Esophagus squamous epithelium (tissue), 5 donors: ENCODE results near the gene ACBD7. TPM values are rescaled to one million over a fixed set of nuclear protein-coding genes. Genes with fewer than 3 reads are reported as not detected.

ENCODE experiments used
- DNase-seq: peaks from one replicate; lab custom pipeline; 2025; lab: John Stamatoyannopoulos, UW
- H3K27ac ChIP-seq, 4 donors: fragments of 200-600 bp; sonication (generic); one replicate each; pipeline ENCODE4 v1.5.1; 2016 to 2019; ENCODE audit warnings: mild to moderate bottlenecking in 1 of 4
- H3K27me3 ChIP-seq, 4 donors: fragments of 200-600 bp; sonication (generic); 1 replicate in 3 of 4; 2 replicates in 1 of 4; pipeline versions ENCODE4 v1.5.1 to v1.6.0; 2017 to 2021; ENCODE audit warnings: antibody characterized with exemption in 1 of 4
- H3K36me3 ChIP-seq, 3 donors: fragments of 200-600 bp; sonication (generic); one replicate each; pipeline ENCODE4 v1.5.1; 2016 to 2019
- H3K4me1 ChIP-seq, 3 donors: fragments of 200-600 bp; sonication (generic); one replicate each; pipeline ENCODE4 v1.5.1; 2017 to 2019
- H3K4me3 ChIP-seq, 4 donors: fragments of 200-600 bp; sonication (generic); 1 replicate in 3 of 4; 2 replicates in 1 of 4; pipeline ENCODE4 v1.5.1; 2016 to 2019; ENCODE audit warnings: mild to moderate bottlenecking in 2 of 4, moderate library complexity in 1 of 4
- H3K9me3 ChIP-seq, 3 donors: fragments of 200-600 bp; sonication (generic); one replicate each; pipeline ENCODE4 v1.5.1; 2016 to 2019
- CTCF ChIP-seq, 6 experiments: fragments of 450-650 bp in 4 of 6; fragments of 200-600 bp in 2 of 6; sonication (generic) in 2 of 6; IDR thresholded peaks; one replicate each; pipeline ENCODE4 v1.5.1; 2016 to 2019; ENCODE audit warnings: antibody characterized with exemption in 6 of 6, mild to moderate bottlenecking in 4 of 6, moderate library complexity in 4 of 6
- POLR2A ChIP-seq, 4 donors: fragments of 450-650 bp; IDR thresholded peaks; one replicate each; pipeline ENCODE4 v1.6.1; 2017; ENCODE audit warnings: antibody characterized with exemption in 4 of 4, mild to moderate bottlenecking in 4 of 4, moderate library complexity in 3 of 4
- WGBS, 2 donors: methylation state at CpG; one replicate each; pipeline ENCODE4 v1.1.5; 2018; 5-methylcytosine and 5-hydroxymethylcytosine counted together
- intact Hi-C: fragments of 100-400 bp; cut with DNase I; formaldehyde crosslinking; loops from one replicate; pipeline ENCODE4 v1.15.0; 2022
- total RNA-seq, 4 donors: library from RNA; depleted of rRNA; stranded (reverse); fragments of >200 nt; gene quantifications; one replicate each; pipeline ENCODE4 v1.1.0, GENCODE V29; 2016
- donor health status: DM: yes; HTN: yes; CAD: no.

Gene ACBD7
- total RNA-seq, 4 donors from 2014 or later = 0.31 to 0.91 (median 0.76) TPM; not detected in 1

- TF ChIP-seq CTCF (IDR thresholded peaks at IDR 0.05) (no peak), POLR2A (IDR thresholded peaks at IDR 0.05) (no peak)
- intact Hi-C loops = no loop called here
- WGBS, 2 donors = 75 to 92% methylated on average over 3 of the region's 3 CpGs
- H3K9me3 ChIP-seq = no peaks in the 10 kb centered on the region
- no peak overlapping the region for H3K4me3 ChIP-seq
- H3K27me3 ChIP-seq = no peaks in the 10 kb centered on the region
- peaks cover 0 to 71% (median under 1%) of the 10 kb centered on the region in 3 donors for H3K36me3 ChIP-seq
- no peak overlapping the region for H3K27ac ChIP-seq
- peaks cover 0 to 9% (median 0%) of the 10 kb centered on the region in 3 donors for H3K4me1 ChIP-seq
- no peak for DNase-seq
Measured at GRCh38 chr10:15124908-15125307, 36.3 kb upstream of the ACBD7 start.

GRCh38 chr10:15124190-15124589 lies 35.6 kb upstream of the ACBD7 start:
- no peak for TF ChIP-seq POLR2A (IDR thresholded peaks at IDR 0.05)
- TF ChIP-seq CTCF (IDR thresholded peaks at IDR 0.05) = no peak
- peaks cover 0 to 9% (median 0%) of the 10 kb centered on the region in 3 donors for H3K4me1 ChIP-seq
- H3K27ac ChIP-seq = no peak overlapping the region
- intact Hi-C loops = no loop called here
- no peaks in the 10 kb centered on the region for H3K27me3 ChIP-seq
- no peaks in the 10 kb centered on the region for H3K9me3 ChIP-seq
- H3K4me3 ChIP-seq = no peak overlapping the region
- WGBS, 2 donors = 92 to 94% methylated on average over 9 of the region's 9 CpGs
- no peak for DNase-seq
- H3K36me3 ChIP-seq = peaks cover 0 to 71% (median 3%) of the 10 kb centered on the region in 3 donors

GRCh38 chr10:15123749-15124184 lies 35.2 kb upstream of the ACBD7 start:
- WGBS, 2 donors = 30 to 44% methylated on average over 3 of the region's 3 CpGs
- intact Hi-C loops = no loop called here
- no peak overlapping the region for H3K27ac ChIP-seq

GRCh38 chr10:15122477-15123030 lies 34.0 kb upstream of the ACBD7 start:
- no peaks in the 10 kb centered on the region for H3K9me3 ChIP-seq
- intact Hi-C loops = no loop called here
- H3K4me3 ChIP-seq = no peak overlapping the region
- no peak overlapping the region for H3K27ac ChIP-seq
- no peaks in the 10 kb centered on the region for H3K27me3 ChIP-seq
- H3K36me3 ChIP-seq = peaks cover 0 to 71% (median 3%) of the 10 kb centered on the region in 3 donors
- TF ChIP-seq POLR2A (IDR thresholded peaks at IDR 0.05) = no peak
- TF ChIP-seq CTCF (IDR thresholded peaks at IDR 0.05) = no peak
- no peak for DNase-seq
- 91 to 93% methylated on average over 8 to 9 of the region's 9 CpGs for WGBS, 2 donors
- H3K4me1 ChIP-seq = peaks cover 0 to 9% (median 0%) of the 10 kb centered on the region in 3 donors

More at GRCh38 chr10:15123749-15124184, 35.2 kb upstream of the ACBD7 start:
- no peak for DNase-seq
- Histone ChIP-seq H3K9me3 (no peaks in the 10 kb centered on the region), H3K4me3 (no peak overlapping the region), H3K4me1 (peaks cover 0 to 9% (median 0%) of the 10 kb centered on the region in 3 donors), H3K36me3 (peaks cover 0 to 71% (median 3%) of the 10 kb centered on the region in 3 donors), H3K27me3 (no peaks in the 10 kb centered on the region)
- TF ChIP-seq POLR2A (IDR thresholded peaks at IDR 0.05) = no peak
- TF ChIP-seq CTCF (IDR thresholded peaks at IDR 0.05) = no peak

- TF ChIP-seq CTCF (IDR thresholded peaks at IDR 0.05) (no peak), POLR2A (IDR thresholded peaks at IDR 0.05) (no peak)
- H3K27me3 ChIP-seq = no peaks in the 10 kb centered on the region
- peaks cover 0 to 9% (median 0%) of the 10 kb centered on the region in 3 donors for H3K4me1 ChIP-seq
- H3K27ac ChIP-seq = no peak overlapping the region
- peaks cover 0 to 66% (median 7%) of the 10 kb centered on the region in 3 donors for H3K36me3 ChIP-seq
- H3K9me3 ChIP-seq = no peaks in the 10 kb centered on the region
- intact Hi-C loops = no loop called here
- DNase-seq = no peak
- H3K4me3 ChIP-seq = no peak overlapping the region
- WGBS, 2 donors = 85 to 100% methylated on average over 1 of the region's 1 CpG
Measured at GRCh38 chr10:15121707-15122106, 33.1 kb upstream of the ACBD7 start.
